Measurements from ENCODE around the gene SYS1.

The SYS1 gene

GRCh38 chr20:45366192-45366591 lies 3.2 kb downstream of the SYS1 start:
- Histone ChIP-seq H3K9ac (ENCODE audit: low read length in 5 of 5) (no peak overlapping the region), H3K36me3 (ENCODE audit: control insufficient read depth in 5 of 5, insufficient read depth in 5 of 5, low read length in 5 of 5) (peaks cover 8 to 38% (median 26%) of the 10 kb centered on the region in 5 donors), H3K27me3 (ENCODE audit: control insufficient read depth in 5 of 5, insufficient read depth in 4 of 5, low read length in 5 of 5) (no peaks in the 10 kb centered on the region), H3K4me3 (ENCODE audit: low read depth in 1 of 5, low read length in 5 of 5) (no peak overlapping the region), H3K27ac (ENCODE audit: low read depth, low read length) (no peak overlapping the region), H3K4me1 (ENCODE audit: control insufficient read depth in 5 of 5, insufficient read depth in 5 of 5, low read length in 5 of 5) (peaks cover 2 to 25% (median 21%) of the 10 kb centered on the region in 5 donors), H3K9me3 (ENCODE audit: control insufficient read depth in 5 of 5, low read length in 5 of 5) (no peaks in the 10 kb centered on the region)

- peaks cover 2 to 25% (median 21%) of the 10 kb centered on the region in 5 donors for H3K4me1 ChIP-seq (ENCODE audit: control insufficient read depth in 5 of 5, insufficient read depth in 5 of 5, low read length in 5 of 5)
- no peak overlapping the region for H3K4me3 ChIP-seq (ENCODE audit: low read depth in 1 of 5, low read length in 5 of 5)
- H3K27ac ChIP-seq (ENCODE audit: low read depth, low read length) = no peak overlapping the region
These were observed 3.7 kb downstream of the SYS1 start for GRCh38 chr20:45366631-45367030.

GRCh38 chr20:45367126-45367525 lies 4.2 kb downstream of the SYS1 start:
- peaks cover 2 to 25% (median 21%) of the 10 kb centered on the region in 5 donors for H3K4me1 ChIP-seq (ENCODE audit: control insufficient read depth in 5 of 5, insufficient read depth in 5 of 5, low read length in 5 of 5)
- no peaks in the 10 kb centered on the region for H3K9me3 ChIP-seq (ENCODE audit: control insufficient read depth in 5 of 5, low read length in 5 of 5)
- H3K9ac ChIP-seq (ENCODE audit: low read length in 5 of 5) = no peak overlapping the region
- H3K4me3 ChIP-seq (ENCODE audit: low read depth in 1 of 5, low read length in 5 of 5) = no peak overlapping the region
- no peaks in the 10 kb centered on the region for H3K27me3 ChIP-seq (ENCODE audit: control insufficient read depth in 5 of 5, insufficient read depth in 4 of 5, low read length in 5 of 5)
- no peak overlapping the region for H3K27ac ChIP-seq (ENCODE audit: low read depth, low read length)
- peaks cover 8 to 38% (median 26%) of the 10 kb centered on the region in 5 donors for H3K36me3 ChIP-seq (ENCODE audit: control insufficient read depth in 5 of 5, insufficient read depth in 5 of 5, low read length in 5 of 5)

More at GRCh38 chr20:45366631-45367030, 3.7 kb downstream of the SYS1 start:
- Histone ChIP-seq H3K9me3 (ENCODE audit: control insufficient read depth in 5 of 5, low read length in 5 of 5) (no peaks in the 10 kb centered on the region), H3K9ac (ENCODE audit: low read length in 5 of 5) (no peak overlapping the region), H3K36me3 (ENCODE audit: control insufficient read depth in 5 of 5, insufficient read depth in 5 of 5, low read length in 5 of 5) (peaks cover 8 to 38% (median 26%) of the 10 kb centered on the region in 5 donors), H3K27me3 (ENCODE audit: control insufficient read depth in 5 of 5, insufficient read depth in 4 of 5, low read length in 5 of 5) (no peaks in the 10 kb centered on the region)

GRCh38 chr20:45368221-45368980 lies 5.4 kb downstream of the SYS1 start:
- no peaks in the 10 kb centered on the region for H3K9me3 ChIP-seq (ENCODE audit: control insufficient read depth in 5 of 5, low read length in 5 of 5)
- H3K4me3 ChIP-seq (ENCODE audit: low read depth in 1 of 5, low read length in 5 of 5) = no peak overlapping the region
- H3K4me1 ChIP-seq (ENCODE audit: control insufficient read depth in 5 of 5, insufficient read depth in 5 of 5, low read length in 5 of 5) = peaks cover 5 to 30% (median 24%) of the 10 kb centered on the region in 5 donors
- H3K27ac ChIP-seq (ENCODE audit: low read depth, low read length) = no peak overlapping the region
- H3K27me3 ChIP-seq (ENCODE audit: control insufficient read depth in 5 of 5, insufficient read depth in 4 of 5, low read length in 5 of 5) = no peaks in the 10 kb centered on the region
- H3K36me3 ChIP-seq (ENCODE audit: control insufficient read depth in 5 of 5, insufficient read depth in 5 of 5, low read length in 5 of 5) = peaks cover 8 to 38% (median 26%) of the 10 kb centered on the region in 5 donors
- no peak overlapping the region for H3K9ac ChIP-seq (ENCODE audit: low read length in 5 of 5)

- Histone ChIP-seq H3K4me3 (ENCODE audit: low read depth in 1 of 5, low read length in 5 of 5) (no peak overlapping the region), H3K27ac (ENCODE audit: low read depth, low read length) (no peak overlapping the region), H3K4me1 (ENCODE audit: control insufficient read depth in 5 of 5, insufficient read depth in 5 of 5, low read length in 5 of 5) (peaks cover 2 to 29% (median 21%) of the 10 kb centered on the region in 5 donors), H3K27me3 (ENCODE audit: control insufficient read depth in 5 of 5, insufficient read depth in 4 of 5, low read length in 5 of 5) (no peaks in the 10 kb centered on the region), H3K36me3 (ENCODE audit: control insufficient read depth in 5 of 5, insufficient read depth in 5 of 5, low read length in 5 of 5) (peaks cover 8 to 31% (median 23%) of the 10 kb centered on the region in 5 donors), H3K9me3 (ENCODE audit: control insufficient read depth in 5 of 5, low read length in 5 of 5) (no peaks in the 10 kb centered on the region), H3K9ac (ENCODE audit: low read length in 5 of 5) (no peak overlapping the region)
These were observed 7.7 kb downstream of the SYS1 start for GRCh38 chr20:45370571-45371160.

GRCh38 chr20:45372241-45372640 lies 9.3 kb downstream of the SYS1 start:
- Histone ChIP-seq H3K27me3 (ENCODE audit: control insufficient read depth in 5 of 5, insufficient read depth in 4 of 5, low read length in 5 of 5) (no peaks in the 10 kb centered on the region), H3K4me3 (ENCODE audit: low read depth in 1 of 5, low read length in 5 of 5) (peak overlapping the region in 1 of 5 donors; percentile 69), H3K9ac (ENCODE audit: low read length in 5 of 5) (no peak overlapping the region), H3K9me3 (ENCODE audit: control insufficient read depth in 5 of 5, low read length in 5 of 5) (no peaks in the 10 kb centered on the region), H3K4me1 (ENCODE audit: control insufficient read depth in 5 of 5, insufficient read depth in 5 of 5, low read length in 5 of 5) (peaks cover 2 to 29% (median 21%) of the 10 kb centered on the region in 5 donors), H3K27ac (ENCODE audit: low read depth, low read length) (no peak overlapping the region), H3K36me3 (ENCODE audit: control insufficient read depth in 5 of 5, insufficient read depth in 5 of 5, low read length in 5 of 5) (peaks cover 6 to 15% (median 10%) of the 10 kb centered on the region in 5 donors)

- H3K9ac ChIP-seq (ENCODE audit: low read length in 5 of 5) = peak overlapping the region in 1 of 5 donors; percentile 50
- peaks cover 2 to 9% (median 4%) of the 10 kb centered on the region in 5 donors for H3K36me3 ChIP-seq (ENCODE audit: control insufficient read depth in 5 of 5, insufficient read depth in 5 of 5, low read length in 5 of 5)
- peak overlapping the region; percentile 69 to 87 (median 75) for H3K4me3 ChIP-seq (ENCODE audit: low read depth in 1 of 5, low read length in 5 of 5)
- H3K9me3 ChIP-seq (ENCODE audit: control insufficient read depth in 5 of 5, low read length in 5 of 5) = no peaks in the 10 kb centered on the region
- H3K4me1 ChIP-seq (ENCODE audit: control insufficient read depth in 5 of 5, insufficient read depth in 5 of 5, low read length in 5 of 5) = peaks cover 2 to 29% (median 17%) of the 10 kb centered on the region in 5 donors
- no peaks in the 10 kb centered on the region for H3K27me3 ChIP-seq (ENCODE audit: control insufficient read depth in 5 of 5, insufficient read depth in 4 of 5, low read length in 5 of 5)
- no peak overlapping the region for H3K27ac ChIP-seq (ENCODE audit: low read depth, low read length)
These were observed 9.8 kb downstream of the SYS1 start for GRCh38 chr20:45372646-45373352.

- peaks cover 0 to 2% (median 0%) of the 10 kb centered on the region in 5 donors for H3K36me3 ChIP-seq (ENCODE audit: control insufficient read depth in 5 of 5, insufficient read depth in 5 of 5, low read length in 5 of 5)
- no peaks in the 10 kb centered on the region for H3K27me3 ChIP-seq (ENCODE audit: control insufficient read depth in 5 of 5, insufficient read depth in 4 of 5, low read length in 5 of 5)
- peak overlapping the region; percentile 69 to 87 (median 75) for H3K4me3 ChIP-seq (ENCODE audit: low read depth in 1 of 5, low read length in 5 of 5)
- H3K27ac ChIP-seq (ENCODE audit: low read depth, low read length) = no peak overlapping the region
- H3K9me3 ChIP-seq (ENCODE audit: control insufficient read depth in 5 of 5, low read length in 5 of 5) = no peaks in the 10 kb centered on the region
- H3K9ac ChIP-seq (ENCODE audit: low read length in 5 of 5) = peak overlapping the region in 3 of 5 donors; percentile 29 to 72 (median 50)
- H3K4me1 ChIP-seq (ENCODE audit: control insufficient read depth in 5 of 5, insufficient read depth in 5 of 5, low read length in 5 of 5) = peaks cover 2 to 22% (median 17%) of the 10 kb centered on the region in 5 donors
These were observed 10.6 kb downstream of the SYS1 start for GRCh38 chr20:45373353-45374100.

- Histone ChIP-seq H3K9ac (ENCODE audit: low read length in 5 of 5) (peak overlapping the region in 2 of 5 donors; percentile 29 to 72), H3K4me3 (ENCODE audit: low read depth in 1 of 5, low read length in 5 of 5) (peak overlapping the region in 4 of 5 donors; percentile 69 to 81 (median 72))
These were observed 11.1 kb downstream of the SYS1 start for GRCh38 chr20:45374101-45374467.

More at GRCh38 chr20:45374101-45374467, 11.1 kb downstream of the SYS1 start:
- no peaks in the 10 kb centered on the region for H3K36me3 ChIP-seq (ENCODE audit: control insufficient read depth in 5 of 5, insufficient read depth in 5 of 5, low read length in 5 of 5)
- no peaks in the 10 kb centered on the region for H3K9me3 ChIP-seq (ENCODE audit: control insufficient read depth in 5 of 5, low read length in 5 of 5)
- H3K27ac ChIP-seq (ENCODE audit: low read depth, low read length) = no peak overlapping the region
- no peaks in the 10 kb centered on the region for H3K27me3 ChIP-seq (ENCODE audit: control insufficient read depth in 5 of 5, insufficient read depth in 4 of 5, low read length in 5 of 5)
- H3K4me1 ChIP-seq (ENCODE audit: control insufficient read depth in 5 of 5, insufficient read depth in 5 of 5, low read length in 5 of 5) = peaks cover 2 to 17% (median 14%) of the 10 kb centered on the region in 5 donors
